Activated CD8-positive, alpha-beta memory T cell treated with anti-CD3 and anti-CD28 coated beads, Interleukin-2, amount 50 U/mL, for 24 hours (primary cell): Measurements from ENCODE around the gene AKAP7.
"Not testable (repeated sequence)": the region's sequence is repeated elsewhere in the genome, so short reads cannot be mapped to it uniquely, and the experiment has no call there.

Experiments used
- DNase-seq: peaks from one replicate; pipeline ENCODE4 v3.0.0-alpha.2; 2020; ENCODE audit errors: extremely low read depth

Gene AKAP7

GRCh38 chr6:131135244-131136020, at the start of gene AKAP7:
Gene AKAP7 (plus strand): TSS chr6:131135467. CDS start chr6:131135764, 297 bp downstream.
- DNase-seq, result no peak

DNA sequence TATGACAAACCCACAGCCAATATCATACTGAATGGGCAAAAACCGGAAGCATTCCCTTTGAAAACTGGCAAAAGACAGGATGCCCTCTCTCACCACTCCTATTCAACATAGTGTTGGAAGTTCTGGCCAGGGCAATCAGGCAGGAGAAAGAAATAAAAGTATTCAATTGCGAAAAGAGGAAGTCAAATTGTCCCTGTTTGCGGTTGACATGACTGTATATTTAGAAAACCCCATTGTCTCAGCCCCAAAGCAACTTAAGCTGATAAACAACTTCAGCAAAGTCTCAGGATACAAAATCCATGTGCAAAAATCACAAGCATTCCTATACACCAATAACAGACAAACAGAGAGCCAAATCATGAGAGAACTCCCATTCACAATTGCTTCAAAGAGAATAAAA, 44.9 kb upstream of the AKAP7 start:
- DNase-seq, result not testable (repeated sequence)

DNA sequence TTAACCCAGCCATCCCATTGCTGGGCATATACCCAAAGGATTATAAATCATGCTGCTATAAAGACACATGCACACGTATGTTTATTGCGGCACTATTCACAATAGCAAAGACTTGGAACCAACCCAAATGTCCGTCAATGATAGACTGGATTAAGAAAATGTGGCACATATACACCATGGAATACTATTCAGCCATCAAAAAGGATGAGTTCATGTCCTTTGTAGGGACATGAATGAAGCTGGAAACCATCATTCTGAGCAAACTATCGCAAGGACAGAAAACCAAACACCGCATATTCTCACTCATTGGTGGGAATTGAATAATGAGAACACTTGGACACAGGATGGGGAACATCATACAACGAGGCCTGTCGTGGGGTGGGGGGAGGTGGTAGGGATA, 43.3 kb upstream of the AKAP7 start:
- DNase-seq, result not testable (repeated sequence)

- DNase-seq, result no peak
Measured at GRCh38 chr6:131093334-131093733, 41.9 kb upstream of the AKAP7 start.

GRCh38 chr6:131096786-131097185, 38.5 kb upstream of the AKAP7 start:
- DNase-seq, result no peak

DNA sequence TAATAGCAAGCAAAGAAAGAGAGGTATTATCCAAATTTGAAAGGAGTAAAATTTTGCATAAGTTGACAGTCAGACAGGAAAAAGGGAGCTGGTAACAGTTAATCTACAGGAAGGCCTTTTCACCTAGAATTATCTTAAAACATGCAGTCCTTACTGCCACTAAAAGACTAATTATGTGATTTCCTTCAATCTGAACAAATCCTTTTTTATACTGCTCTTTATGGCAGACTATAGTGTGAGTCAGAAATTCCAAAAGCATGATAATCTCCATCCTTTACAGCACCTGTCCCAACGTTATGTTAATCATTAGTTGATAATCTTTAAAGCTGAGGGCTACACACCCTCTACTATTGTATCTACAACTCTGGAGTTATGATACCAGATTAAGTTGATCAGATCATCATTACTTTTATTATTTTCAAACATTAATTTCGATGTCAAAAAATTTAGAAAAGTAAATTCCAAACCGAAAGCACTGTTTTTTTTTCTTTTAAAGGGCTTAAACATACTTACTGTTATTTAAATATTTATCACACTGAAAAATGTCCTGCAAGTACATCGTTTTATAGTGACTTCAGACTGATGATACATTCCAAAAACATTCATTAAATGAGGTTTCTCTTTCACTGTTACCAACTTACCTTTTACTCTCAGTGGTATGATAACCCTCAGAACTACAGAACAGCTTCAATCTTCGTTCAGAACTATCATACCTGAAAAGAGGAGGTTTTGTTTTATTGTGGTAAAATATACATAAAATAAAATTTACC, 33.2 kb upstream of the AKAP7 start:
- no peak for DNase-seq

GRCh38 chr6:131103296-131103695, 32.0 kb upstream of the AKAP7 start:
- DNase-seq, result no peak

DNA sequence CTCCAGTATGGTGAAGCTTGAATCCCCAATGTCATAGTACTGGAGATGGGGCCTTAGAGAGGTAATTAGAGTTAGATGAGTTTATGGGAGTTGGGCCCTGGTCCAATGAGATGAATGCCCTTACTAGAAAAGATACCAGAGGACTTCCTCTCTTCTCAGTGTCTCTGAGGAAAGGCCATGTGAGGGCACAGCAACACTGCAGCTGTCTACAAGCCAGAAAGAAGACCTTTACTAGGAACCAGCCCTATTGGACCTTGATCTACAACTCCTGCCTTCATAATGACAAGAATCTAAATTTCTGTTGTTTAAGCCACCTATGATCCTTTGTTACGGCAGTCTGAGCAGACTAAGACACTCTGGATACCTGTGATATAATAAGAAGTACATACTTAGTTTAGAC, 31.4 kb upstream of the AKAP7 start:
- no peak for DNase-seq

GRCh38 chr6:131107151-131107550, 28.1 kb upstream of the AKAP7 start:
- no peak for DNase-seq

DNA sequence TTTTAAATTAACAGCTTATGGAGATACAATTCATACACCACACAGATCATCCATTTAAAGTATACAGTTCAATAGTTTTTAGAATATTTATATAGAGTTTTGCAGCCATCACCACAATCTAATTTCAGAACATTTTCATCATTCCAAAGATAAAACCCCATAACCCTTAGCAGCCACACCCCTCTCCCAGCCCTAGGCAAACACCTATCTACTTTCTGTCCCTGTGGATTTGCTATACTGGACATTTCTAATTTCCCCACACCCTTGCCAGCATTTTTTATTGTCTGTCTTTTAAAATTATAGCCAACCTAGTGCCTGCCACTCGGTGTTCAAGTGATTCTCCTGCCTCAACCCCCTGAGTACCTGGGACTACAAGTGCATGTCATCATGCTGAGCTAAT, 23.0 kb upstream of the AKAP7 start:
- DNase-seq, result no peak

DNA sequence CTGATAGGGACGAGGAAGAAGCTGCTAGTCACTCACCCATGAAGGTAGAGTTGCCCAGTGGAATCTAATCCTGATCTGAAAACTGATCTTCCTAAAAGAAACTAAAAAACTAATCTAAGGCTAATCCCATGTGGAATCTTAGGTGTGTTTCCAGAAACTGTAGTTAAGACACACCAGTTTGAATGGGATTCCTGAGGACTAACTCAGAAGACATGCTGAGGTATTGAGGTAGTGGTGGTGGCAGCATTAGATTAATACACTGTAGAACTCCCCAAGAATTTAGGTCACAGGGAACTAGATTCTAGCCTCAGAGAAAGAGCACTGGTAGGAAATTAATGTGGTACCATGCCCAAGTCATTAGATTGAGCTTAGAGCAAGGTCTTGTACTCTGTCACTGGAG, 19.6 kb upstream of the AKAP7 start:
- no peak for DNase-seq

DNA sequence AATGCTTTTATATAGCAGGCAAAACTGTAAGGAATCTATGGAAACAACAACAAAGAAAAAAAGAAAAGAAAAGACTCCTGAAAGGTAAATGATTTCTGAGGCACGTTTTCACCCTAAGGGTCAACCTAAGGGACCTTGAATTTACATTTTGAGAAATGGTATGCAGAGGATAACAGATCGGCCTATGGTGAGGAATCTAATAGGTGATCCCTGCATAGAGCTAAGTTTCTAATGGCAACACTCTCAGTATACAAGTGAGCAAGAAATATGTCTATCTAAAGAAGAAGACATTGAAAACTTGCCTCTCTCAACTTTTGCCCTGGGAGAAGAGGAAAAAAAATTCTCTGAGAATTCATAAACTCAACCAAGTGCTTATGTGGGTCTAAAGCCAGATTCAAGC, 18.9 kb upstream of the AKAP7 start:
- no peak for DNase-seq

GRCh38 chr6:131116755-131117360, 18.4 kb upstream of the AKAP7 start:
- no peak for DNase-seq

- DNase-seq, result no peak
Measured at GRCh38 chr6:131117878-131118277, 17.4 kb upstream of the AKAP7 start.

GRCh38 chr6:131122007-131122406, 13.3 kb upstream of the AKAP7 start:
- no peak for DNase-seq

GRCh38 chr6:131122516-131122915, 12.8 kb upstream of the AKAP7 start:
- DNase-seq, result no peak

- DNase-seq, result no peak
Measured at GRCh38 chr6:131124336-131125071, 10.8 kb upstream of the AKAP7 start.

DNA sequence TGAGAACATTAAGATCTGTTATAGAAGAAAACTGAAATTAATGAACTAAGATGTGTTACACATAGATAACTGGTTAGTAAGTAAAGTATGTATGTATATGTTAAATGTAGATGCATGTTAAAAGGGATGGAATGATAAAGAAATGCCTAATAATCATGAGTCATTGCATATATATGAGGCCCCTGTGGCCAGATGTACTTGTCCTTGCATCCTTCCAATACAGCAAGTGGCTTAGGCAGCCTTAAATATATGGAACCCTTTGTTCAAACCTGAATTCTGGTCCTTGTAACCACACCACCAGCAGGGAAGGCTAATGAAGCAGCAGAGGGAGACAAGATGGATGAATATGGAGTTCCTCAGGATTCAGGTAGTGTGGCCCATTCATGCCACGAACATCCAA, 9.8 kb upstream of the AKAP7 start:
- DNase-seq, result no peak

GRCh38 chr6:131129689-131130553, 5.3 kb upstream of the AKAP7 start:
- no peak for DNase-seq

DNA sequence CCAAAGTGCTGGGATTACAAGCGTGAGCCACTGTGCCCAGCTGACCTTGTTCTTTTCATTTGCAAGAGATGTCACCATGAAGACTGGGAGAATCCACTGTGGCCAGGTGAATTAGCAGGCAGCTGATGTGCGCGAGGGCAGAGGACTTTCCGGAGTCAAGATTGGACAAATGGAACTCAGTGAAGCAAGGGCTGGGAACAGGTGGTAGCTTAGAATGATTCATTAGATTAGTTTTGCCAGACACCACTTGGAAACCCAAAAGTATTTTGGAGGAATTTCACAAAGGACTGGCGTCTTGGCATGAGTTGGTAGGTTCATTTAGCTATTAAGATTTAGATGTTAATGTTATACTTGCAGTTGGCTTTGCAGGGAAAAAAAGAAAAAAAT, 4.7 kb upstream of the AKAP7 start:
- no peak for DNase-seq

DNA sequence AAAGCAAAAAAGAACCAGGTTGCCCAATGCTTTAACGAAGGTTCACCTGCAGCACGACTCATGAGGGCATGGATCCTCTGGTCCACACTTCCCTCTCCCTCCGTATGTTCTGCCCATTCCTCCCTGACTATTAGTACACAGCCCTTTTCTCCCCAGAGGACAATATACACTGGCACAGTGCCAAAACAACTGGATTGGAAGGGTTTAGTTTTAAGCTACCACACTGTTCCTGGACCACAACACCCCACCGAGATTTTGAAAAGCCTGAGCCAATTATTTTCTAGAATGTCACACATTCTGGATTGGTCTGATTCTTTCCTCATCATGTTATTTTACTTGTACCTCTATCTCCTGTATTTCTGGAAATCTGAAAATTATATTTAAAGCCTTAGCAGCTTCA, 2.9 kb upstream of the AKAP7 start:
- DNase-seq, result no peak
